Peyer's patch (tissue), 4 donors: ENCODE data around the gene DOCK1.

ENCODE experiments used
- CTCF ChIP-seq, 6 experiments: fragments of 450-650 bp in 4 of 6; fragments of 200-600 bp in 2 of 6; sonication (generic) in 1 of 6; IDR thresholded peaks; one replicate each; pipeline ENCODE4 v1.5.1; 2017 to 2019; ENCODE audit warnings: antibody characterized with exemption in 6 of 6, mild to moderate bottlenecking in 3 of 6, moderate library complexity in 1 of 6
- POLR2A ChIP-seq, 2 donors: fragments of 450-650 bp; IDR thresholded peaks; one replicate each; pipeline ENCODE4 v1.5.1; 2017; ENCODE audit warnings: antibody characterized with exemption in 2 of 2, mild to moderate bottlenecking in 2 of 2, moderate library complexity in 2 of 2

GRCh38 chr10:127283017-127283416 lies 377.8 kb downstream of the DOCK1 start:
- TF ChIP-seq POLR2A (IDR thresholded peaks at IDR 0.05) (no peak), CTCF (IDR thresholded peaks at IDR 0.05) (no peak)
